NCI-H2107 (cell line): ENCODE data around the gene COMMD9.

Source experiments
- DNase-seq: peaks from one replicate; lab custom pipeline; 2025; lab: John Stamatoyannopoulos, UW

COMMD9 gene

GRCh38 chr11:36222831-36223635 is 66.2 kb downstream of the COMMD9 start:
- DNase-seq: no peak
